WERI-Rb-1 (cell line): Measurements from ENCODE around the gene TACR2.

Source experiments
- DNase-seq: peaks from one replicate; pipeline ENCODE4 v3.0.0-alpha.2; 2020
- H3K27ac ChIP-seq: fragments of 250-450 bp; sonication (Bioruptor Pico); 2 replicates; pipeline ENCODE4 v1.5.1; 2020; ENCODE audit warnings: mild to moderate bottlenecking, moderate library complexity
- H3K27me3 ChIP-seq: fragments of 250-450 bp; sonication (Bioruptor Pico); 2 replicates; pipeline ENCODE4 v1.5.1; 2021; ENCODE audit warnings: mild to moderate bottlenecking, low read depth, moderate library complexity; ENCODE audit not compliant: insufficient read depth, severe bottlenecking
- H3K36me3 ChIP-seq: fragments of 250-450 bp; sonication (Bioruptor Pico); 2 replicates; pipeline ENCODE4 v1.5.1; 2020; ENCODE audit warnings: mild to moderate bottlenecking, moderate library complexity
- H3K4me3 ChIP-seq: 2 replicates; pipeline ENCODE4 v1.5.1; 2011; ENCODE audit warnings: low read depth, mild to moderate bottlenecking, control low read depth, low read length
- H3K9me3 ChIP-seq: fragments of 250-450 bp; sonication (Bioruptor Pico); 2 replicates; pipeline ENCODE4 v1.5.1; 2021; ENCODE audit warnings: mild to moderate bottlenecking, moderate library complexity; ENCODE audit not compliant: severe bottlenecking
- CTCF ChIP-seq: IDR thresholded peaks from 2 replicates; pipeline ENCODE4 v1.5.1; 2011; ENCODE audit warnings: low read depth, mild to moderate bottlenecking, control low read depth, inconsistent platforms, low read length

Gene TACR2

GRCh38 chr10:69397972-69398371 lies 18.7 kb downstream of the TACR2 start:
- Histone ChIP-seq H3K27ac (no peak overlapping the region), H3K9me3 (no peaks in the 10 kb centered on the region), H3K36me3 (peaks cover 15% of the 10 kb centered on the region; the same call in 1 of the 2 replicates), H3K27me3 (no peaks in the 10 kb centered on the region), H3K4me3 (no peak overlapping the region)
- DNase-seq = no peak
- TF ChIP-seq CTCF = no peak

DNA sequence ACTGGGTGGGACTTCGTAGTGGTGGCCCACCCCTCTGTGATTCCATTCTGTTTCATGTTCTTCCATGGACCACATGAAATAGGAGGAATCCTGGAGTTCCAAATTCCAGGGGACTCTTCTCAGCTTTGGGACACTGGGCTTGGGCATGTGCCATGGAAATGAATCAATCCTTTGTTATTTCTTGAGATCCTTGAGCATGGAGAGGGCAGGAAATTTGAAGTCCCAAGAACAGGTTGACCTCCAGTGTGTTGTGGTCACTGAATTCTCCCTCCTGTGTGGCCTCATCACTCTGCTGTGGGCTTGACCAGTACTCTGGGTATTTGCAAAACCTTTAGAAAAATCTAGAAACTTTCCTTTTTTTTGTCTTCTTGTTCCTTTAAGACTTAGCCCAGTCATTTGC lies 22.7 kb downstream of the TACR2 start:
- no peaks in the 10 kb centered on the region for H3K9me3 ChIP-seq
- TF ChIP-seq CTCF = no peak
- H3K27me3 ChIP-seq = no peaks in the 10 kb centered on the region
- H3K27ac ChIP-seq = no peak overlapping the region
- H3K4me3 ChIP-seq = no peak overlapping the region
- no peak for DNase-seq
- H3K36me3 ChIP-seq = peaks cover 11% of the 10 kb centered on the region

DNA sequence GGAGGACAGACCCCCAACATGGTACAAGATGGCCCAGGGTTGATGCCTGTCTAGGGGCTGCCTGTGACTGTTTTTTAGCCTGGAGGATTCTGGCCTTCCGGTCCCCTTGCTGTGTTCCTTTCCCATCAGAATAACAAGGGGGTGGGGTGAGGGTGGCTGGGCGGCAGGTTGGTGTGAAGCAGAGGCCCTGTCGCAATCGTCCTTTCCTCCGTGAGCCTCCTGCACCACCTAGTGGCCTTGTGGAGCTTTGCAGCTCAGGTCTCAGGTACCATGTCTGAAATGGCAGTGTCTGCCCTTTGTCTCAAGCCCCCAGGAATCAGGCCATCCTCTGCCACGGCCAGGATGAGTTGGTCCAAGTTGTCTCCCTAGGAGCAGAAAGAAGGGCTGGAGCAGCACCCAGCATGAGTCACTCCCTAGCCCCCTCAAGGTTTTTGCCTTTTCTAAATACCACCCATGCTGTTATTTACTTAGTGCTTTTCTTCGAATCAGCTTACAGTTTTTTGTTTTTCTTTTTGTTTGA lies 24.2 kb downstream of the TACR2 start:
- peaks cover 21% of the 10 kb centered on the region for H3K36me3 ChIP-seq
- H3K9me3 ChIP-seq = no peaks in the 10 kb centered on the region
- H3K4me3 ChIP-seq = no peak overlapping the region
- peak; percentile 87 for DNase-seq
- peak; percentile 99 for TF ChIP-seq CTCF
- no peaks in the 10 kb centered on the region for H3K27me3 ChIP-seq
- no peak overlapping the region for H3K27ac ChIP-seq

DNA sequence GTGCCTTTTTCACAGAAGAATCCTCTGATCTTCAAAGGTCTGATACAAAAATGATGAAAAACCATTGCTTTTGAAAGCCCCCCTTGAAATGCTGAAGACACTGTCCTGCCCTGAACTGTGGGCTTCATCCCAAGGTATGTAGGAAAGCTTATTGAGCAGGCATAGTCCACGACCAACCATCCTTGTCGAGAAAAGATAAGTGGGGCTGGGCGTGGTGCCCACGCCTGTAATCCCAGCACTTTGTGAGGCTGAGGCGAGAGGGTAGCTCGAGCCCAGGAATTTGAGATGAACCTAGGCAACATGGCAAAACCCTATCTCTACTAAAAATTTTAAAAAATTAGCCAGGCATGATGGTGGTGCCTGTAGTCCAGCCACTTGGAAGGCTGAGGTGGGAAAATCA lies 25.6 kb downstream of the TACR2 start:
- DNase-seq = no peak
- no peak for TF ChIP-seq CTCF
- H3K27me3 ChIP-seq = no peaks in the 10 kb centered on the region
- H3K36me3 ChIP-seq = peaks cover 26% of the 10 kb centered on the region
- H3K27ac ChIP-seq = no peak overlapping the region
- no peaks in the 10 kb centered on the region for H3K9me3 ChIP-seq
- no peak overlapping the region for H3K4me3 ChIP-seq

DNA sequence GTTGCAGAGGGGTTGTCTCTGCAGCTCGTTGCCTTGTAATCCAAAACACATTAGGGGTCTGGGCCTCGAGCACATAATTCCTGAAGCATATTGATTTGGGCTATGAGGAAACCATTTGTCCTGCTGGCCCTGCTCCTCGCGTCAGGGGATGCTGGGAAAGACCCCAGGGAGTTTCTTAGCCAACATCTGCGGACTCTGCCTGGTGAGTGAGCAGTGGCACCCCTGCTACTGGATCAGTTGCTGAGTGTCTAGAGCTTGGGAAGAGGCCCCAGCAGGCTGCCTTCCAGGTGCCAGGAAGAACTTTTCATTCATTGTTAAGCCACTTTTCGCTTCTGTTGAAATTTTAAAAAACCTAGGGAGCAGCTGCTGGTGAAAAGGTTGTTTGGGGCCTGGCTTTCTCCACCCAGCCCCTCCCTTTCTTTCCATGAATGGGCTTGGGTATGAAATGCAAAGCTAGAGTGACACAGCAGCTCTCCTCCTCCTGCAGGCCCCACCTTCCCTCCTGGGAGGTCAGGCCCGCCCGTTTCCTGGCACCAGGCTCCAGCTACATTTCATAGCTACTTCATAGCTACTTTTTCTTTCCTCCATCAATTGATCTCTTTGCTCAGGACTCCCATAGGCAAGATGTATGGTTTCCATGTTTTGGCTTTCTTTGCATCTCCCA lies 26.8 kb downstream of the TACR2 start:
- H3K9me3 ChIP-seq = no peaks in the 10 kb centered on the region
- peaks cover 33% of the 10 kb centered on the region for H3K36me3 ChIP-seq
- no peak for DNase-seq
- no peak overlapping the region for H3K27ac ChIP-seq
- H3K27me3 ChIP-seq = no peaks in the 10 kb centered on the region
- H3K4me3 ChIP-seq = no peak overlapping the region
- no peak for TF ChIP-seq CTCF

- DNase-seq = no peak
- H3K27me3 ChIP-seq = no peaks in the 10 kb centered on the region
- no peaks in the 10 kb centered on the region for H3K9me3 ChIP-seq
- no peak overlapping the region for H3K27ac ChIP-seq
- no peak overlapping the region for H3K4me3 ChIP-seq
- TF ChIP-seq CTCF = no peak
- peaks cover 42% of the 10 kb centered on the region for H3K36me3 ChIP-seq
Measured at GRCh38 chr10:69388488-69388887, 28.2 kb downstream of the TACR2 start.
